ENCODE measurements around the gene KRTAP10-8. TPM values are rescaled to one million over a fixed set of nuclear protein-coding genes. Genes with fewer than 3 reads are reported as not detected.

The KRTAP10-8 gene
- total RNA-seq, 2 donors from 2014 or later: not detected

DNA sequence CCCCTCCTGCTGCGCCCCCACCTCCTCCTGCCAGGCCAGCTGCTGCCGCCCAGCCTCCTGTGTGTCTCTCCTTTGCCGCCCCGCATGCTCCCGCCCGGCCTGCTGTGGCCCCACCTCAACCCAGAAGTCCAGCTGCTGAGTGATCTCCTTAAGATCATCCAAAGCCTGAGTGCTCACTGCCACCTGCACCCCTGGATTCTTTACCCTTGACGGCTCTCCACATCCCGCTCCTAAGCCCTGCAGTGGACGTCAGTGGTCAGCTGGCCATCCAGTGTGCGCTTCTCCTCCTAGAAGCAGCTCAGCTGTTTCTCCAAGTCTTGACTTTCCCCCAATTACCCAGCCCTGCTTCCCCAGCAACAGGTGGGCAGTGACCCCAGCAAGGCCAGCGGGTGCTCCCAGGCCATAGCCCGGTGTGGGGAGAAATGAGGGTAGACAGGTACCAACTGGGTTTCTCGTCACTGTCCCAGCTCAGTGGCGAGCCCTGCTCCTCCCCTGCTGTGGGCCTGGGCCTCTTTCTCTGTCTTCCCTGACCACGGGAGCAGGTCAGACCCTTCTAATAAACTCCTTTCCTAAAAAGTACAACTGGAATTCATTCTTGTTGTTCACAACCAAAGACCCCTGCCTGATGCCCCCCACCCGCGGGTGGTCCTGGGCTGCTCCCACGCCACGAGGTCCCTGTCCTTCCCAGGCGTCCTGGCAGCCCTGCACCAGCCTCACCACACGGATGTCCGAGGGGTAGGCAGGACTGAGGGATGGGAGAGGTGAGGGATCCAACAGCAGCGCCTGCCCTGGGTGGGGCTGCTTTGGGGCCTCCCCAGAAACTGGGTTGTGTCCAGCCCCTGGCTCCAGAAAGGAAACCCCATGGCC lies 10.1 kb upstream of the KRTAP10-8 start:
- TF ChIP-seq POLR2AphosphoS5 (IDR thresholded peaks at IDR 0.05) (no peak), POLR2A (IDR thresholded peaks at IDR 0.05) (no peak)
- TF ChIP-seq, protein P1, sequence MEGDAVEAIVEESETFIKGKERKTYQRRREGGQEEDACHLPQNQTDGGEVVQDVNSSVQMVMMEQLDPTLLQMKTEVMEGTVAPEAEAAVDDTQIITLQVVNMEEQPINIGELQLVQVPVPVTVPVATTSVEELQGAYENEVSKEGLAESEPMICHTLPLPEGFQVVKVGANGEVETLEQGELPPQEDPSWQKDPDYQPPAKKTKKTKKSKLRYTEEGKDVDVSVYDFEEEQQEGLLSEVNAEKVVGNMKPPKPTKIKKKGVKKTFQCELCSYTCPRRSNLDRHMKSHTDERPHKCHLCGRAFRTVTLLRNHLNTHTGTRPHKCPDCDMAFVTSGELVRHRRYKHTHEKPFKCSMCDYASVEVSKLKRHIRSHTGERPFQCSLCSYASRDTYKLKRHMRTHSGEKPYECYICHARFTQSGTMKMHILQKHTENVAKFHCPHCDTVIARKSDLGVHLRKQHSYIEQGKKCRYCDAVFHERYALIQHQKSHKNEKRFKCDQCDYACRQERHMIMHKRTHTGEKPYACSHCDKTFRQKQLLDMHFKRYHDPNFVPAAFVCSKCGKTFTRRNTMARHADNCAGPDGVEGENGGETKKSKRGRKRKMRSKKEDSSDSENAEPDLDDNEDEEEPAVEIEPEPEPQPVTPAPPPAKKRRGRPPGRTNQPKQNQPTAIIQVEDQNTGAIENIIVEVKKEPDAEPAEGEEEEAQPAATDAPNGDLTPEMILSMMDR (IDR thresholded peaks at IDR 0.05): no peak
- intact Hi-C loops (cut with DNase I): no loop called here
- H3K9me3 ChIP-seq: no peaks in the 10 kb centered on the region
- WGBS: 72% methylated on average over 23 of the region's 23 CpGs
- no peak overlapping the region for H3K27ac ChIP-seq
- H3K27me3 ChIP-seq (replicated peaks; ENCODE audit: insufficient read depth): peaks cover 4% of the 10 kb centered on the region
- H3K4me3 ChIP-seq: no peak overlapping the region
- no peaks in the 10 kb centered on the region for H3K4me1 ChIP-seq (replicated peaks)
- H3K36me3 ChIP-seq: no peaks in the 10 kb centered on the region
- no peak for DNase-seq (ENCODE audit: low spot score)

DNA sequence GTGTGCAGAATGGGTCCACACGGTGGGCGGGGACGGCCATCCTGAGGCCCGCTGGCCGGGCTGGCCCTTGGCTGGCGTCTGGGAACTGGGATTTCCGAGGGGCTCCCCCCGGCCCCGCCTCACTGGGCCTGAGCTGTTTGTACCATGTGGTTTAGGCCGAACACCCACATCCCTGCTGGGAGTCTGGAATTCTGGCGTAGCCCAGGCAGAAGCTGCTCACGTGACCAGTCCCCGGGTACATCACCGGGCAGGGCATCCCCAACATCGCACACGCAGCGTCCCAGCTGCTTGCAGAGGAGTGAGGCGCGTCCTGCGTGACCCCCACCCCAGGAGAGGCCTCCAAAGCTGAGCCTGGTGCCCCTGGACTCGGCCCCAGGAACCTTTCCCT lies 9.4 kb upstream of the KRTAP10-8 start:
- Histone ChIP-seq H3K9me3 (no peaks in the 10 kb centered on the region), H3K4me1 (replicated peaks) (no peaks in the 10 kb centered on the region), H3K27ac (no peak overlapping the region), H3K27me3 (replicated peaks; ENCODE audit: insufficient read depth) (peaks cover 2% of the 10 kb centered on the region), H3K36me3 (no peaks in the 10 kb centered on the region), H3K4me3 (no peak overlapping the region)
- intact Hi-C loops (cut with DNase I): no loop called here
- no peak for TF ChIP-seq POLR2AphosphoS5 (IDR thresholded peaks at IDR 0.05)
- TF ChIP-seq, protein P1 (IDR thresholded peaks at IDR 0.05): no peak
- TF ChIP-seq POLR2A (IDR thresholded peaks at IDR 0.05): no peak
- WGBS: 86% methylated on average over 17 of the region's 21 CpGs
- no peak for DNase-seq (ENCODE audit: low spot score)

DNA sequence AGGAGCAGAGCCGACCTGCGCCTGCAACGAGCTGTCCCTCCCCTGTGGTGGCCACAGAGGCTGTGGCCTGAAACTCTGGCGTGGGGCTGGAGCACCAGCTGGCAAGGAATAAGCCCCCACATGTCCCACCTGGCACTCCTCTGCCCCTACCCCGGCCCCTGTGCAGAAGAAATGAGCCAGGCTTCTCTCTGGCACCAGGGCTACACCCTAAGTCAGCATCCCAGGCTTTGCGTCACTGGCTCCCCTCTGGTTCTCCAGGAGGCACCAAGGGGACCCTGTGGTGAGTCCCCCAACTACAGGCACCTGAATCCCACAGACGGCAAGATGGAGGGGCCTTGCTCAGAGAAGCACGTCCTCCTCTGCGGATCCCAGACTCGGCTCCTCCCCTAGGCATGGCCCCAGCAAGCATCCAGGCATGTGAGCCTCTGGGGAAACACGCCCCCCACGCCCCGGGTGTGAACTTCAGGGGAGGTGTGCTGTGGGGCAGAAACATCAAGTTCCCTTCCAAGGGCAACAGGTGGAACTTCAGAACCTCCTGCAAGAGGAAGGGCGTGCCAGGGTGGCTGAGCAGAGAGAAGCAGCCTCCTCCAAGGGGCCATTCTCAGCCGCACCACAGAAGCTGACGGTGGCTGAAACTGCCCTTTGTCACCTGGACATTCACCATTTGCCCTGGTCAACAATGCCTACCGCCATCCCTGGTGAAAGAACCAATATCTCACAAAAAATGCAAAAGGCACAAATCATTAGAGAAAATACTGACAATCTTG lies 8.6 kb upstream of the KRTAP10-8 start:
- intact Hi-C loops (cut with DNase I): no loop called here
- H3K27ac ChIP-seq: no peak overlapping the region
- H3K4me3 ChIP-seq: no peak overlapping the region
- no peak for DNase-seq (ENCODE audit: low spot score)
- H3K9me3 ChIP-seq: no peaks in the 10 kb centered on the region
- H3K27me3 ChIP-seq (replicated peaks; ENCODE audit: insufficient read depth): peaks cover 2% of the 10 kb centered on the region
- TF ChIP-seq, protein P1 (IDR thresholded peaks at IDR 0.05): no peak
- TF ChIP-seq POLR2AphosphoS5 (IDR thresholded peaks at IDR 0.05): no peak
- no peak for TF ChIP-seq POLR2A (IDR thresholded peaks at IDR 0.05)
- H3K4me1 ChIP-seq (replicated peaks): no peaks in the 10 kb centered on the region
- WGBS: 51% methylated on average over 17 of the region's 17 CpGs
- H3K36me3 ChIP-seq: no peaks in the 10 kb centered on the region

DNA sequence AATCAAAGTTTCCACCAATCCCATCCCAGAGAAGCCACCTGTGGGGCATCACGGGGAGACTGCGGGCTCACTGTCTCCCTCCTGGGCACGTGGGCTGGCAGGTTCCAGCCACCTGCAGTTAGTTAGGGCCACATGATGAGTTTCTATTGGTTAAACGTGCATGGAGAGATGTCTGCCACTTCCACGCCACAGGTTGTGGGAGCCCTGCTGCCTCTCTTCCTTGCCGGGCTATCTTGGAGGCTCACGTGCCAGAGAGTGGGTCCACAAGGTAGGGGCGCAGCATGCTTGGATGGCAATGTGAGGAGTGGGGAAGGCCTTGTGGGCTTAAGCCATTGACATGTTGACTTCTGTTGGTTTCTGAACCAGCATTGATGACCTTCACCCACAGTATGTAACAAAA lies 8.0 kb upstream of the KRTAP10-8 start:
- no peak for DNase-seq (ENCODE audit: low spot score)
- no peaks in the 10 kb centered on the region for H3K36me3 ChIP-seq
- H3K27ac ChIP-seq: no peak overlapping the region
- no peaks in the 10 kb centered on the region for H3K4me1 ChIP-seq (replicated peaks)
- peaks cover 2% of the 10 kb centered on the region for H3K27me3 ChIP-seq (replicated peaks; ENCODE audit: insufficient read depth)
- WGBS: 88% methylated on average over 8 of the region's 8 CpGs
- H3K9me3 ChIP-seq: no peaks in the 10 kb centered on the region
- TF ChIP-seq POLR2AphosphoS5 (IDR thresholded peaks at IDR 0.05): no peak
- TF ChIP-seq, protein P1 (IDR thresholded peaks at IDR 0.05): no peak
- no peak for TF ChIP-seq POLR2A (IDR thresholded peaks at IDR 0.05)
- no peak overlapping the region for H3K4me3 ChIP-seq
- intact Hi-C loops (cut with DNase I): no loop called here

Data from prostate gland (tissue), 2 donors.